SK-N-MC (cell line): Measurements from ENCODE around the gene SUN1.

Experiments
- EZH2 ChIP-seq: fragments of 200-600 bp; sonication (generic); IDR thresholded peaks from one replicate; pipeline ENCODE4 v1.6.1; 2017; ENCODE audit warnings: antibody characterized with exemption
- FOXP2 ChIP-seq: optimal IDR thresholded peaks from 2 replicates; pipeline ENCODE3; 2011; ENCODE audit warnings: mild to moderate bottlenecking, moderate library complexity; ENCODE audit not compliant: insufficient read depth; ENCODE audit errors: extremely low read length, control extremely low read depth
- POLR2AphosphoS5 ChIP-seq: IDR thresholded peaks from 2 replicates; pipeline ENCODE4 v1.6.1; 2012; ENCODE audit warnings: mild to moderate bottlenecking, low read depth, low read length, borderline replicate concordance

GRCh38 chr7:844043-844442 is 11.8 kb downstream of the SUN1 start:
- TF ChIP-seq EZH2 (no peak), POLR2AphosphoS5 (no peak), FOXP2 (no peak)
